Adipose tissue (tissue), 3 donors: ENCODE results near the gene OSM. TPM values are rescaled to one million over a fixed set of nuclear protein-coding genes. Genes with fewer than 3 reads are reported as not detected.
"Not testable (repeated sequence)": the region's sequence is repeated elsewhere in the genome, so short reads cannot be mapped to it uniquely, and the experiment has no call there.

ENCODE experiments used
- H3K27ac ChIP-seq: one replicate; pipeline ENCODE4 v1.5.1; 2013; ENCODE audit warnings: low read depth, low read length
- WGBS, 3 donors: extraction: QIAGEN DNeasy Blood & Tissue Kit; methylation state at CpG; one replicate each; pipeline ENCODE4 v1.1.7; 2013; 5-methylcytosine and 5-hydroxymethylcytosine counted together
- polyA plus RNA-seq, 3 donors: library from polyadenylated mRNA; stranded (reverse); fragments of 200-250 nt; gene quantifications; one replicate each; pipeline ENCODE4 v1.2.3, GENCODE V29; 2013
- donor health status: healthy with polysubstance abuse.
- donor health status: Bipolar disorder and iron deficiency.
- donor health status: healthy.

The OSM gene
- polyA plus RNA-seq, 3 donors = 0.45 to 14.7 (median 7.7) TPM

DNA sequence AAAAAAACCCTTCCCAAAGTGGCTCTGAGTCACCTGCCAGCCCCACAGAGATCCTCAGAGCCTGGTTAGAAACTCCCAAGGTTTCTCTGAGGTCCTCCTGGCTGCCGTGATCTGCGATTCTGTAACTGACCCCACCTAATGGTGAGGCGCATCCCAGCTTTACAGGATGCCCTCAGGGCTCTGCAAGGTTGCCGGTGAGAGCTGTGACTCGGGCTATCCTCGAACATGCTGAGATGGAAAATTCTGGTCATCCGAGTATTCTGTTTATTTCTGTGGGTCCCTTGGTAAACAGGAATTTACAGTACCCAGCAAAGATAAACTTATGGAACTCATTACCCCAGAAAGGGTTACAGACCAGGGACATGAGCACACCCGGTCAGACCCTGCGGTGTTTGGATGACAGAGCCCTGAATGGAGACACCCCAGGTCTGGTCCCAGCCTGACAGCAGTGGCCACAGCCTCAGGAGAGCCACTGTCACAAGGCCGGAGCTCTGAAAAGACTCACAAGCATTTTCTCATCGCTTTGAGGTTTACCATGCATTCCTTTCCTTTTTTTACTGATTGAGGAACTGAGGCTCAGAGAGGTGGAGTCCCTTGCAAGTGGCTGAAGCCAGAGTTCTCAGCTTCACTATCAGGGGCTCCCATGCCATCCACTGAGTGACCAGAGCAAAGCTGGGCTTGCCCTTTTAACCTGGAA, 42.3 kb downstream of the OSM start:
- WGBS, 3 donors = 52 to 65% (median 54%) methylated on average over 11 of the region's 11 CpGs
- no peak overlapping the region for H3K27ac ChIP-seq

DNA sequence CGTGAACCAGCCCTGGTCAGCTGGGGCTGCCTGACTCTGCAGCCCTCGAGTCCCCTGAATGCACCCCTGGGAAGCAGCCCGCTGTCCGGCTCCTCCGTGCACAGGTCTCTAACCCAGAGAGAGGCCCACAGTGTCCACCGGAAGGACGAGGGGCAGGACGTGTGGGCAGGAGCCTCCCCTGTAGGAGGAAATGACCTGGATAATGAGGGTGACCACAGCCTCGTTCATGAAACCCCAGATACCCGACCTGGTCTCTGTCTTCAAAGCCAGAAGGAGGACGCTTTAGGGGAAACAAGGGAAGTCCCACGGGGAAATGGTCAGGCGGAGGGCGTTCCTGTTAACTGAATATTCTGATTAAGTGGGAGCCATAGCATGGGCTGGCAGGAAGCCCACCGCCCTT, 43.3 kb downstream of the OSM start:
- WGBS, 3 donors = 40 to 54% (median 43%) methylated on average over 15 of the region's 15 CpGs
- no peak overlapping the region for H3K27ac ChIP-seq

GRCh38 chr22:30222321-30222720, 44.3 kb downstream of the OSM start:
- no peak overlapping the region for H3K27ac ChIP-seq
- WGBS, 3 donors = 83 to 89% (median 87%) methylated on average over 4 of the region's 4 CpGs

GRCh38 chr22:30221121-30221992, 45.3 kb downstream of the OSM start:
- no peak overlapping the region for H3K27ac ChIP-seq
- WGBS, 3 donors = 54 to 74% (median 55%) methylated on average over 26 of the region's 26 CpGs

DNA sequence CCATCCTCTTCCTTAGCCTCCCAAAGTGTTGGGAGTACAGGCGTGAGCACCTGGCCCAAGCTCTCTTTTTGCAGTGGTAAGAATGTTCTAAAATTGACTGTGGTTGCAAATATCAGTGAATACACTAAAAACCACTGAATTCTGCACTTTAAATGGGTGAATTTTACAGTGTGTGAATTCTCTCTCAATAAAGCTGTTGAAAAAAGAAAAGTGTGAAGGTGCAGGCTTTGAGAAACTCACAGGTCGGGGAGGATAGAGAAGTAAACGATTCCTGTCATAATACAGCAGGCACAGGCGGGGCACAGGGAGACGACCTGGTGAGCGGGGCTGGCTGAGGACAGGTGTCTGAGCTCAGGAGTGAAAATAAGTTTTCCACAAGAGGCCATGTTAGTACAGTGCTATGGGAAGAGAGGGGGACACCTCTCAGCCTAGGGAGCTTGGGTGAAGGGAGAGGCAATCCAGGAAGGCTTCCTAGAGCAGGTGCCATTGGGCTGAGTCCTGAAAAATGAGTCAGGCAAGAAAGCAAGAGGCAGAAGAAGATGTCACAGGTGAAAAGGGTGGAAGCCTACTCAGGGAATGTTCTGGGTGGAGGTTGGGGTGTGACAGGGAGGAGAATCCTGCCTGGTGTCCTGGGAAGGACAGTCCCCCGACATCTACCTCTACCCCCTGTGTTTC, 46.2 kb downstream of the OSM start:
- 74 to 78% (median 76%) methylated on average over 7 of the region's 7 CpGs for WGBS, 3 donors

DNA sequence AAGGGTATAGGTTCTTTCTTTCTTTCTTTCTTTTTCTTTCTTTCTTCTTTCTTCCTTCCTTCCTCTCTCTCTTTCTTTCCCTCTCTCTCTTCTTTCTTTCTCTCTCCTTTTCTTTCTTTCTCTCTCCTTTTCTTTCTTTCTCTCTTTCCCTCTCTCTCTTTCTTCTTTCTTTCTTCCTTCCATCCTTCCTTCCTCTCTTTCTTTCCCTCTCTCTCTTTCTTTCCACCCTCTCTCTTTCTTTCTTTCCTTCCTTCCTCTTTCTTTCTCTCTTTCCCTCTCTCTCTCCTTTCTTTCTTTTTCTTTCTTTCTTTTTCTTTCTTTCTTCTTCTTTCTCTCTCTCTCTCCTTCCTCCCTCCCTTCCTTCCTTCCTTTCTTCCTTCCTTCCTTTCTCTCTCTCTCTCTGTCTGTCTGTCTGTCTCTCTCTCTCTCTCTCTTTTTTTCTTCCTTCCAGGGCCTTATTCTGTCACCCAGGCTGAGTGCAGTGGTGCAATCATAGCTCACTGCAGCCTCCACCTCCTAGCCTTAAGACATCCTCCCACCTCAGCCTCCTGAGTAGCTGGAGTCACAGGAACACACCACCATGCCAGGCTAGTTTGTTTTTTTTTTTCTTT, 46.9 kb downstream of the OSM start:
- no peak overlapping the region for H3K27ac ChIP-seq

More for the DNA sequence above, 46.2 kb downstream of the OSM start:
- H3K27ac ChIP-seq = no peak overlapping the region

DNA sequence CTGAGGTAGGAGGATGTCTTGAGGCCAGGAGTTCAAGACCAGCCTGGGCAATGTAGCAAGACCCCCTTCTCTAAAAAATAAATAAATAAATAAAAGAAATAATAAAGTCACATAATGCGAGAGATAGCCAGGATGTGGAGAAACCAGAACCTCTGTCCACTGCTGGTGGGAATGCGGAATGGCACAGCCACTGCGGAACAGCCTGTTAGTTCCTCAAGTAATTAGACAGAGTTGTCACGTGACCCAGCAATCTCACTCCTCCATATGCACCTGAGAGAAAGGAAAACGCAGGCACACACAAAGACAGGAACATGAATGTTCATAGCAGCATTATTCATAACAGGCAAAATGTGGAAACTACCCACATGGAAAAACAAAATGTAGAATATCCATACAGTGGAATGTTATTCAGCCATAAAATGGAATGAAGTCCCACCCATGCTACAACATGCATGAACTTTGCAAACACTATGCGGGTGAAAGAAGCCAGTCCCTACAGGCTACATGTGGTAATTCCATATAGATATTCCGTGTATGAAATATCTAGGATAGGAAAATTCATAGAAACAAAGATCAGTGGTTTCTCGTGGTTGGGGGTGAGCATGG, 47.5 kb downstream of the OSM start:
- H3K27ac ChIP-seq = no peak overlapping the region
- WGBS, 3 donors = 83 to 90% (median 84%) methylated on average over 8 of the region's 8 CpGs

GRCh38 chr22:30217698-30218560, 48.7 kb downstream of the OSM start:
- no peak overlapping the region for H3K27ac ChIP-seq
- 83 to 85% (median 83%) methylated on average over 23 of the region's 23 CpGs for WGBS, 3 donors

- H3K27ac ChIP-seq = no peak overlapping the region
- 80 to 83% (median 81%) methylated on average over 10 of the region's 10 CpGs for WGBS, 3 donors
Measured at GRCh38 chr22:30216710-30217109, 49.9 kb downstream of the OSM start.

DNA sequence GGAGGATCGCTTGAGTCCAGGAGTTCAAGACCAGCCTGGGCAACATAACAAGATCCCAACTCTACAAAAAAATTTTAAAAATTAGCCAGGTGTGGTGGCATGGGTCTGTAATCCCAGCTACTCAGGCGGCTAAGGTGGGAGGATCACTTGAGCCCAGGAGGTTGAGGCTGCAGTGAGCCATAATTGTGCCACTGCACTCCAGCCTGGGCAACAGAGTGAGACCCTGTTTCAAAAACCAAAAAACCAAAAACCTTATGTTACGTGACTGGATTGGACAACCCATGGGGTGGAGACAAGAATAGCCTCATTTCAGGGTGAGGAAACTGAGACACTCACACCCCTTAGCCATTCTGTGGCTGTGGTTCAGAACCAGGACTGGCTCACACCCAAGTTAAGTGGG, 50.4 kb downstream of the OSM start:
- H3K27ac ChIP-seq = not testable (repeated sequence)
- WGBS, 3 donors = 93 to 97% (median 96%) methylated on average over 3 of the region's 3 CpGs

DNA sequence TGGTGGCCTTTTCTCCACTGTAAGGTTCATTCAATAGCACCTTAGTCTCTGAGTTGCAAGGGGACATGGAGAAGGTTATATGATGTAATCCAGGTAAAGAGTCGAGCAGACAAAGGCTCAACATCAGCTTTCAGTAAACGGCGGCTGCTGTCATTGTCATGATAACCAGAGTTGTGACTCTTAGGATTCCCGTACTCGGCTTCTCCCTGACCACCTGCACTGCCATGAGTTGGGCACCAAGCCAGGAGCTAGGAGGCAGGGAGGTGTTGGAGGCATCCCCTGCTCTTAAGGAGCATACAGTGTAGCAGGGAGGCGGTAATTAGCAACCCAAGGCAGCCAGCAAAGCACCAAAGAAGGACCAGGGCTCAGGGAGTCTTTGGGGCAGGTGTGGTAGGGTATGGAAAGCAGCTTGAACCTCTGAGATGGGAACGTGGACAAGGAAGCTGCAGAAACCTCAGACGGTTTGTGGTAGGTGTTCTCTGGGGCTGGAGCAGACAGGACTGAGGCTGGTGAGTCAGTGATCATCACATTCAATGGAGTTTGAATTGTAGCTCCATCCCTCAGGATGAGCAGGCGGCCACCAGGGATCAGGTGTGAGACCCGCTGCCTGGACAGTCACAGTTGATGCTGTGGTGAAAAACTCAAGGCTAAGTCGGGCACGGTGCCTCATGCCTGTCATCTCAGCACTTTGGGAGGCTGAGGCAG, 51.8 kb downstream of the OSM start:
- 63 to 77% (median 73%) methylated on average over 12 of the region's 12 CpGs for WGBS, 3 donors
- no peak overlapping the region for H3K27ac ChIP-seq

- WGBS, 3 donors = 48 to 72% (median 50%) methylated on average over 8 of the region's 8 CpGs
- H3K27ac ChIP-seq = no peak overlapping the region
Measured at GRCh38 chr22:30212996-30213441, 53.6 kb downstream of the OSM start.

Other genes starting within 250 kb of the OSM start
- under 1 TPM in 2 of 3 donors, not detected in 1; 0.03 to 0.22 TPM for gene HORMAD2, start 186.4 kb downstream of the OSM start, polyA plus RNA-seq
- gene LIF, start 20.1 kb downstream of the OSM start, polyA plus RNA-seq = 100 to 1,000 TPM in 1 of 3 donors, 1 to 10 TPM in 1, under 1 TPM in 1; 0.60 to 117 (median 4.5) TPM
- gene CASTOR1, start 22.7 kb upstream of the OSM start, polyA plus RNA-seq = 10 to 100 TPM in 2 of 3 donors, 1 to 10 TPM in 1; 8.7 to 27.3 (median 19.3) TPM
- 10 to 100 TPM; 10.8 to 33.3 (median 17.8) TPM for gene TBC1D10A, start 60.1 kb upstream of the OSM start, polyA plus RNA-seq
- gene SF3A1, start 90.0 kb upstream of the OSM start, polyA plus RNA-seq = 10 to 100 TPM; 22.8 to 34.7 (median 24.9) TPM
- gene CCDC157, start 90.2 kb upstream of the OSM start, polyA plus RNA-seq = 1 to 10 TPM; 1.3 to 1.5 (median 1.5) TPM
- gene RNF215, start 120.6 kb upstream of the OSM start, polyA plus RNA-seq = 10 to 100 TPM in 2 of 3 donors, 1 to 10 TPM in 1; 6.7 to 11.2 (median 11.1) TPM
- gene SEC14L2, start 130.2 kb upstream of the OSM start, polyA plus RNA-seq = 1 to 10 TPM; 2.7 to 3.8 (median 3.6) TPM
- 10 to 100 TPM; 12.7 to 20.4 (median 20.4) TPM for gene MTFP1, start 158.9 kb upstream of the OSM start, polyA plus RNA-seq
- gene SEC14L3, start 205.2 kb upstream of the OSM start, polyA plus RNA-seq = not detected
- gene SEC14L4, start 238.8 kb upstream of the OSM start, polyA plus RNA-seq = under 1 TPM in 2 of 3 donors, not detected in 1; 0.04 to 0.05 TPM